ENCODE measurements around the gene SMCHD1. TPM values are rescaled to one million over a fixed set of nuclear protein-coding genes. Genes with fewer than 3 reads are reported as not detected.
A peak's percentile ranks its signal among the peaks of the same experiment; 100 is the strongest.

SMCHD1 gene
- 100 to 1,000 TPM in 1 of 8 experiments, 10 to 100 TPM in 7; 44.4 to 238 (median 61.6) TPM for total RNA-seq

DNA sequence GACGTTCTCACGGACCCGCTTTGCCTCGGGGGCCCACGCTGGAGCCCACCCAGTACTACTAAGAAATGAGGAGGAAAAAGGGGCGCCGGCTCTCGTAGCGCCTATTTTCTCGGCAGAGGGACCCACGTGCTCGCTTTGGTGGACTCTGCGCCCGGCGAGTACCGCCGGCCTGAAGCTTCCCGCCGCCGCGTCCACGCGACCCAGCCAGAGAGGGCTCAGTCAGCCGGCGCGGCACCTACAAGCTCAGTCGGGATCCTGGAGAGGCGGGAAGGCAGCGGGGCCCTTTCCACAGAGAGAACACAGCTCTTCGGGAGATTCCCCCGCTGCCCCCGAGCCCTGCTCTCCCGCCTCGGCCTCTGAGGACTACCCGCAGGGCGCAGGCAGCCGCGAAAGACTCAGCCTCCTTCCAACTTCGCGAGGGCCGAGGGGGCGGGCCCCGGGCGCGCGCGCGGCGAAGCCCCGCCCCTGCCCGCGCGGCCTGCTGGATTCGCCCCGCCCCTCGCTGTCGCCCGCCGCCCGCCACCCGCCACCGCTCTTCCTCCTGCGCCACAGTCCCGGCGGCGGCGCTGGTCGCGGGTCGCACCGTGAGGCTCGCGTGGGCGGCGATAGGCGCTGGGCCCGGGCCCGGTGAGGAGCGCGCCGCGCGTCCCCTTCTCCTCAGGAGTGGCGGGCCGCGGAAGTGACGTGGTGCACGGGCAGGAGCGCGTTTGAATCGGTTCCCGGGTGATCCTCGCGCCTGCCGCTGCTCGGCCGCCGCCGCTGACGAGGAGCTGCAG, at the start of gene SMCHD1:
SMCHD1 (plus strand) TSS at position 549 of the 776 bp plus-strand sequence. CDS start 350 bp downstream, outside the sequence.
- in situ Hi-C loops (cut with MboI; ENCODE audit: low pct_unique_long_range_greater_than_20kb in 2 of 9, low sequenced_read_pairs in 9 of 9, unreplicated experiment in 9 of 9): no loop called here
- H3K4me1 ChIP-seq (replicated peaks in 1 of 2): peaks cover 3 to 15% of the 10 kb centered on the region in 2 donors
- WGBS, 10 experiments: 0% methylated on average over 1 to 16 of the region's 100 CpGs; no CpG with 5 or more reads in 8 of the 10 experiments
- peak within 1 kb of the TSS; percentile 57 to 98 (median 85) for H3K4me3 ChIP-seq
- peak; percentile 72 to 88 (median 86) for ATAC-seq (replicated peaks in 6 of 8)
- H3K27ac ChIP-seq: peak within 1 kb of the TSS; percentile 93 to 95

DNA sequence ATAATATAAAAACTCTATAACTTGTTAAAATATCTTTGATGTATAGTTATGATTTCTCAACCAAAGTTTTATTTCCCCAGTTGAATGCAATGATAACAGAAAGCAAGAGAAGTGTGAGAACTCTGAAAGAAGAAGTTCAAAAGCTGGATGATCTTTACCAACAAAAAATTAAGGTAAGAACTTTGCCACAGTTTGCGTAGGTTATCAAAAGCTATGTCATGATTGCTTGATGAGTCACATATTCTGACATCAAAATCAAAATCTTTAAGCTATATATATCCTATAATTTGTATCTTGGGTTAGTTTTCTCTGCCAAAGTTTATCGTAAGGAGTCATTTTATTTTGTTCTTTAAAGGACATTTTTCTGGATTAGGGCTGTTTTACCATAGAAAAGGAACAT, 49.2 kb upstream of the SMCHD1 start:
- WGBS, 10 experiments: 71 to 100% (median 100%) methylated on average over 1 to 2 of the region's 2 CpGs; no CpG with 5 or more reads in 2 of the 10 experiments
- H3K4me1 ChIP-seq (replicated peaks in 1 of 2): no peaks in the 10 kb centered on the region
- H3K4me3 ChIP-seq: no peak overlapping the region
- ATAC-seq (replicated peaks in 6 of 8): no peak
- in situ Hi-C loops (cut with MboI; ENCODE audit: low pct_unique_long_range_greater_than_20kb in 2 of 9, low sequenced_read_pairs in 9 of 9, unreplicated experiment in 9 of 9): no loop called here
- no peak overlapping the region for H3K27ac ChIP-seq

DNA sequence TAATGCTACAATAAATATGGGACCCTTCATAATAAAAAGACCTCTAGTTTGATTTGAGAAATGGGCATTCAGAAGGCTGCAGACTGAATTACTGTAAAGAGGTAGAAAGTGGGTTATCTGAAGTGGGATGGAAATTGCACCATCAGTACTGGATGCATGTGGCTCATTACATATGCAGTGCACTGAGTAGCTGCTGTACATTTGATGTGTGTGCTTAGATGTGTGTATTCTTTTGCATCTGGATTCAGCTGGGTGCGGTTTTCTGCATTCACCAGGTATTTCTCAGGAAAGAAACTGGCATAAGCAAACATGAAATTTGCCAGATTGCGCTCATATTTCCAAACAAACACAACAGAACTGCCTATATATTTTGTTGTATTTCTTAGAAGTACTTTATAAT, 45.9 kb upstream of the SMCHD1 start:
- no peaks in the 10 kb centered on the region for H3K4me1 ChIP-seq (replicated peaks in 1 of 2)
- no peak overlapping the region for H3K4me3 ChIP-seq
- ATAC-seq (replicated peaks in 6 of 8): no peak
- H3K27ac ChIP-seq: no peak overlapping the region
- in situ Hi-C loops (cut with MboI; ENCODE audit: low pct_unique_long_range_greater_than_20kb in 2 of 9, low sequenced_read_pairs in 9 of 9, unreplicated experiment in 9 of 9): no loop called here
- WGBS, 10 experiments: 86 to 100% (median 94%) methylated on average over 1 to 2 of the region's 2 CpGs; no CpG with 5 or more reads in 4 of the 10 experiments

DNA sequence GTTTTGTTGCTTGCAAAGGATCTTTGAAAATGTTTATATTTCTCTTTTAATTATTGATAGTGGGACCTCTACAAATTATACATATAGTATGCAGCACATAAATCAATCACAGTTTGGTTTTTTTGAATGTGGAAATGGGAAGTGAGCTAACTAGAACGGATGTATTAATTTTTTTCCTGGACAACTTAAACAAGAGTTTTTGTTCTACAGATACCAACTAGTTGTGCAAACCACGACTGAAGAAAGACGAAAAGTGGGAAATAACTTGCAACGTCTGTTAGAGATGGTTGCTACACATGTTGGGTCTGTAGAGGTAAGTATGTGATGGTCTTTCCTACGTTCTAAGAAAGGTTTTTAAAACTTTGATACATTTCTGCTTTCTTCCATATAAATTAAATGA, 45.0 kb upstream of the SMCHD1 start:
- in situ Hi-C loops (cut with MboI; ENCODE audit: low pct_unique_long_range_greater_than_20kb in 2 of 9, low sequenced_read_pairs in 9 of 9, unreplicated experiment in 9 of 9): no loop called here
- no peak for ATAC-seq (replicated peaks in 6 of 8)
- H3K27ac ChIP-seq: no peak overlapping the region
- no peak overlapping the region for H3K4me3 ChIP-seq
- H3K4me1 ChIP-seq (replicated peaks in 1 of 2): no peaks in the 10 kb centered on the region
- WGBS, 10 experiments: 79 to 100% (median 93%) methylated on average over 3 to 5 of the region's 5 CpGs

DNA sequence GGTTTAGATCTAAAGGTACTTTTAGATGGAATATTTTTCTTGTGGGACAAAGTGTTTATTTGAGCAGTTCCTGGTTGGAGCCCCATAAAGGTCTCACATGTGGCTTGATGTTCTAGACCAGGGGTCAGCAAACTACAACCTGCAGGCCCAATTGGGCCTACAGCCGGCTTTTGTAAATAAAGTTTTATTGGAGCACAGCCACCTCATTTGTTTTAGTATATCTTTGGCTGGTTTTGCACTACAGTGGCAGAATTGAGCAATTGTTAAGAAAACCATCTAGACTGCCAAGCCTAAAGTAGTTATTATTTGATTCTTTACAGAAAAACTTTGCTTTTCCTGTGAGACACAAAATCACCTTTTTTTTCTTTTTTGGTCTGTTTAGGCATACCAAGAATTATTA, 42.5 kb upstream of the SMCHD1 start:
- H3K4me3 ChIP-seq: no peak overlapping the region
- no peak overlapping the region for H3K27ac ChIP-seq
- ATAC-seq (replicated peaks in 6 of 8): no peak
- peaks cover 7 to 9% of the 10 kb centered on the region in 2 donors for H3K4me1 ChIP-seq (replicated peaks in 1 of 2)
- in situ Hi-C loops (cut with MboI; ENCODE audit: low pct_unique_long_range_greater_than_20kb in 2 of 9, low sequenced_read_pairs in 9 of 9, unreplicated experiment in 9 of 9): no loop called here
- WGBS, 10 experiments: 88 to 100% (median 95%) methylated on average over 1 of the region's 1 CpG; no CpG with 5 or more reads in 4 of the 10 experiments

GRCh38 chr18:2617401-2617998, 38.0 kb upstream of the SMCHD1 start:
- in situ Hi-C loops (cut with MboI; ENCODE audit: low pct_unique_long_range_greater_than_20kb in 2 of 9, low sequenced_read_pairs in 9 of 9, unreplicated experiment in 9 of 9): no loop called here
- WGBS, 10 experiments: 58 to 100% (median 71%) methylated on average over 1 to 4 of the region's 4 CpGs; no CpG with 5 or more reads in 1 of the 10 experiments
- peak in 3 of 8 experiments; percentile 20 to 56 (median 50) for ATAC-seq (replicated peaks in 6 of 8)
- Histone ChIP-seq H3K4me3 (no peak overlapping the region), H3K27ac (peak overlapping the region in 1 of 2 donors; percentile 36), H3K4me1 (replicated peaks in 1 of 2) (peaks cover 7 to 9% of the 10 kb centered on the region in 2 donors)

DNA sequence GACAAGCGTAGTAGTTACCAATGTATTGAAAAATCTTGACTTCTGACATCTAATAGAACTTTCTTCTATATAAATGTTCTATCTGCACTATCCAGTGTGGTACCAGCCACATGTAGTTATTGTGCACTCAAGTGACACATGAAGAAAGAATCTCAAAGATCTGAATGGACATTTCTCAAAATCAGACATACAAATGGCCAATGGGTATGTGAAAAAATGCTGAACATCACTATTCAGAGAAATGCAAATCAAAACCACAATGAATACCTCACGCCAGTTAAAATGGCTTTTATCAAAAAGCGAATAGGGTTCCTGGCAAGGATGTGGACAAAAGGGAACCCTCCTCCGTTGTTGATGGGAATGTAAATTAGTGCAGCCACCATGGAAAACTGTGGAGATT, 37.5 kb upstream of the SMCHD1 start:
- Histone ChIP-seq H3K27ac (no peak overlapping the region), H3K4me1 (replicated peaks in 1 of 2) (peaks cover 7 to 9% of the 10 kb centered on the region in 2 donors), H3K4me3 (no peak overlapping the region)
- in situ Hi-C loops (cut with MboI; ENCODE audit: low pct_unique_long_range_greater_than_20kb in 2 of 9, low sequenced_read_pairs in 9 of 9, unreplicated experiment in 9 of 9): no loop called here
- whole genome bisulfite sequencing, 10 experiments: 40 to 100% (median 67%) methylated on average over 1 to 4 of the region's 4 CpGs; no CpG with 5 or more reads in 2 of the 10 experiments
- ATAC-seq (replicated peaks in 6 of 8): peak; percentile 65 to 95 (median 70)

GRCh38 chr18:2625217-2625616, 30.3 kb upstream of the SMCHD1 start:
- no peak overlapping the region for H3K4me3 ChIP-seq
- no peak for ATAC-seq (replicated peaks in 6 of 8)
- H3K4me1 ChIP-seq (replicated peaks in 1 of 2): no peaks in the 10 kb centered on the region
- 26 to 100% (median 67%) methylated on average over 1 to 5 of the region's 5 CpGs; no CpG with 5 or more reads in 3 of the 10 experiments for whole genome bisulfite sequencing, 10 experiments
- no peak overlapping the region for H3K27ac ChIP-seq
- in situ Hi-C loops (cut with MboI; ENCODE audit: low pct_unique_long_range_greater_than_20kb in 2 of 9, low sequenced_read_pairs in 9 of 9, unreplicated experiment in 9 of 9): no loop called here

DNA sequence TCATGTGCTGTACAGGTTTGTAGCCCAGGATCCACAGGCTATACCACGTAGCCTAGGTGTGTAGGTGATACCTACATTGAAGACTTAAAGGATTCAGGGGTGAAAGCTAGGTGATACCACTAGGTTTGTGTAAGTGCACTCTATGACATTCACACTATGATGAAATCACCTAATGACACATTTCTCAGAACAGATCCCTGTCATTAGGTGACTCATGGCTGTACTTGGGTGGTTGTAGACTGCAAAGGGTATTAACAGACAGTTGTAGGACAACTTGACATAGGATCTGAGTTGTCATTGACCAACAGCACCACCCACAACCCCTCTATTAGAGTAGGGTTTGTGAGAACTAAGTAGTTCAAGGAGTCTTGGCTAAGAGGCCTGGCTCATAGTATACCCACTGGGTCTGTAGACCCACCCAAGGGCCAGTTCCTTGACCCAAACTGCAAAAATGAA, 27.7 kb upstream of the SMCHD1 start:
- H3K27ac ChIP-seq: no peak overlapping the region
- in situ Hi-C loops (cut with MboI; ENCODE audit: low pct_unique_long_range_greater_than_20kb in 2 of 9, low sequenced_read_pairs in 9 of 9, unreplicated experiment in 9 of 9): no loop called here
- no peaks in the 10 kb centered on the region for H3K4me1 ChIP-seq (replicated peaks in 1 of 2)
- H3K4me3 ChIP-seq: no peak overlapping the region
- ATAC-seq (replicated peaks in 6 of 8): peak in 5 of 8 experiments; percentile 67 to 97 (median 88)
- WGBS, 10 experiments: 83 to 100% (median 100%) methylated on average over 1 of the region's 1 CpG; no CpG with 5 or more reads in 6 of the 10 experiments

- 56 to 100% (median 90%) methylated on average over 1 to 2 of the region's 2 CpGs; no CpG with 5 or more reads in 4 of the 10 experiments for WGBS, 10 experiments
- H3K4me1 ChIP-seq (replicated peaks in 1 of 2): no peaks in the 10 kb centered on the region
- no peak overlapping the region for H3K27ac ChIP-seq
- in situ Hi-C loops (cut with MboI; ENCODE audit: low pct_unique_long_range_greater_than_20kb in 2 of 9, low sequenced_read_pairs in 9 of 9, unreplicated experiment in 9 of 9): no loop called here
- H3K4me3 ChIP-seq: no peak overlapping the region
- ATAC-seq (replicated peaks in 6 of 8): no peak
Observed at GRCh38 chr18:2629003-2629402, 26.5 kb upstream of the SMCHD1 start.

DNA sequence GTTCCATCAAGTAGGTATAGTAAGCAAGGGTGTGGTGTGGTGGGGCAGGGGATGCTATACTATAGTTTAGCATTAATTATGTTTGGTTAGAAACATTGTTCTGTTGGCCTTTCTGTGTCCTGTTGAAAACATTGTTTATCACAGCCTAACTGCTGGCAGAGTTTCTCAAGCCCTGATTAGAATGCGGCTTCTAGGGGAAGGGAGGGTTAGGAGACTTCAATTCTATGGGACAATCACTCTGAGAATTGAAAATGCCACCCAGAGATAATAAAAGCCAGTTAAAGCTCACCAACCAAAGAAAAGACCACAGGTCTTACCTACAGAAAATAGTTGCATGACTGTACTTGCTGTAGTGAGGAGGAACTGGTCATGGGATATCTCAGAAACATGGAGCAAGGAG, 19.9 kb upstream of the SMCHD1 start:
- in situ Hi-C loops (cut with MboI; ENCODE audit: low pct_unique_long_range_greater_than_20kb in 2 of 9, low sequenced_read_pairs in 9 of 9, unreplicated experiment in 9 of 9): no loop called here
- H3K27ac ChIP-seq: no peak overlapping the region
- 63 to 100% (median 80%) methylated on average over 1 of the region's 1 CpG; no CpG with 5 or more reads in 5 of the 10 experiments for WGBS, 10 experiments
- no peaks in the 10 kb centered on the region for H3K4me1 ChIP-seq (replicated peaks in 1 of 2)
- no peak overlapping the region for H3K4me3 ChIP-seq
- ATAC-seq (replicated peaks in 6 of 8): peak in 2 of 8 experiments; percentile 7 to 40

- ATAC-seq (replicated peaks in 6 of 8): no peak
- in situ Hi-C loops (cut with MboI; ENCODE audit: low pct_unique_long_range_greater_than_20kb in 2 of 9, low sequenced_read_pairs in 9 of 9, unreplicated experiment in 9 of 9): no loop called here
- WGBS, 10 experiments: 0 to 78% (median 58%) methylated on average over 1 to 7 of the region's 9 CpGs; no CpG with 5 or more reads in 2 of the 10 experiments
- Histone ChIP-seq H3K4me3 (no peak overlapping the region), H3K27ac (no peak overlapping the region), H3K4me1 (replicated peaks in 1 of 2) (no peaks in the 10 kb centered on the region)
Observed at GRCh38 chr18:2636126-2636631, 19.3 kb upstream of the SMCHD1 start.

DNA sequence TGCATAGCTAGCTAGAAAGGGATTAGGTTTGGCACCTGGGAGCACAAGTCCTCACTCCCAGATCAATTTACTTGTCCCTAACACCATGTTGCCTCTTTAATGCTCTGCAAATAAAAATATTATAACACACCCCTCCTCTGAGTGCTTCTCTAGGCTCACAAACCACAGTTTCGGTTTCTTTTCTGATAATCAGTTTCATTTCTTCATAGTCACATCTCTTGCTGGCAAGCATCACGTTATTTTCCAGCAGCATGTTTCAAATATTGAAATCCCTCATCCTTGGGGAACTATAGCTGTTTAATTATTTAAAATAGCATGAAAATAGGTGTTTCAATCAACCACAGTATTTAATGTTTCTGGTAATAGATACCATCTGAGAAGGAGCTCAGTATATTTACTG, 13.9 kb upstream of the SMCHD1 start:
- Histone ChIP-seq H3K27ac (no peak overlapping the region), H3K4me3 (no peak overlapping the region), H3K4me1 (replicated peaks in 1 of 2) (no peaks in the 10 kb centered on the region)
- 0 to 100% (median 58%) methylated on average over 1 to 2 of the region's 2 CpGs; no CpG with 5 or more reads in 1 of the 10 experiments for WGBS, 10 experiments
- peak in 2 of 8 experiments; percentile 31 to 44 for ATAC-seq (replicated peaks in 6 of 8)
- in situ Hi-C loops (cut with MboI; ENCODE audit: low pct_unique_long_range_greater_than_20kb in 2 of 9, low sequenced_read_pairs in 9 of 9, unreplicated experiment in 9 of 9): no loop called here
